Hindlimb muscle (tissue), 1 donor: ENCODE results near the gene PREX1. TPM values are rescaled to one million over a fixed set of nuclear protein-coding genes. Genes with fewer than 3 reads are reported as not detected.
"Not testable (repeated sequence)": the region's sequence is repeated elsewhere in the genome, so short reads cannot be mapped to it uniquely, and the experiment has no call there.

Source experiments
- DNase-seq: peaks from one replicate; pipeline ENCODE4 v3.0.0-alpha.2; 2013
- polyA plus RNA-seq: library from polyadenylated mRNA; unstranded; fragments of 120-200 nt; gene quantifications from one replicate; pipeline ENCODE4 v1.2.1, GENCODE V29; 2013; ENCODE audit not compliant: insufficient read length

The PREX1 gene, protein sequence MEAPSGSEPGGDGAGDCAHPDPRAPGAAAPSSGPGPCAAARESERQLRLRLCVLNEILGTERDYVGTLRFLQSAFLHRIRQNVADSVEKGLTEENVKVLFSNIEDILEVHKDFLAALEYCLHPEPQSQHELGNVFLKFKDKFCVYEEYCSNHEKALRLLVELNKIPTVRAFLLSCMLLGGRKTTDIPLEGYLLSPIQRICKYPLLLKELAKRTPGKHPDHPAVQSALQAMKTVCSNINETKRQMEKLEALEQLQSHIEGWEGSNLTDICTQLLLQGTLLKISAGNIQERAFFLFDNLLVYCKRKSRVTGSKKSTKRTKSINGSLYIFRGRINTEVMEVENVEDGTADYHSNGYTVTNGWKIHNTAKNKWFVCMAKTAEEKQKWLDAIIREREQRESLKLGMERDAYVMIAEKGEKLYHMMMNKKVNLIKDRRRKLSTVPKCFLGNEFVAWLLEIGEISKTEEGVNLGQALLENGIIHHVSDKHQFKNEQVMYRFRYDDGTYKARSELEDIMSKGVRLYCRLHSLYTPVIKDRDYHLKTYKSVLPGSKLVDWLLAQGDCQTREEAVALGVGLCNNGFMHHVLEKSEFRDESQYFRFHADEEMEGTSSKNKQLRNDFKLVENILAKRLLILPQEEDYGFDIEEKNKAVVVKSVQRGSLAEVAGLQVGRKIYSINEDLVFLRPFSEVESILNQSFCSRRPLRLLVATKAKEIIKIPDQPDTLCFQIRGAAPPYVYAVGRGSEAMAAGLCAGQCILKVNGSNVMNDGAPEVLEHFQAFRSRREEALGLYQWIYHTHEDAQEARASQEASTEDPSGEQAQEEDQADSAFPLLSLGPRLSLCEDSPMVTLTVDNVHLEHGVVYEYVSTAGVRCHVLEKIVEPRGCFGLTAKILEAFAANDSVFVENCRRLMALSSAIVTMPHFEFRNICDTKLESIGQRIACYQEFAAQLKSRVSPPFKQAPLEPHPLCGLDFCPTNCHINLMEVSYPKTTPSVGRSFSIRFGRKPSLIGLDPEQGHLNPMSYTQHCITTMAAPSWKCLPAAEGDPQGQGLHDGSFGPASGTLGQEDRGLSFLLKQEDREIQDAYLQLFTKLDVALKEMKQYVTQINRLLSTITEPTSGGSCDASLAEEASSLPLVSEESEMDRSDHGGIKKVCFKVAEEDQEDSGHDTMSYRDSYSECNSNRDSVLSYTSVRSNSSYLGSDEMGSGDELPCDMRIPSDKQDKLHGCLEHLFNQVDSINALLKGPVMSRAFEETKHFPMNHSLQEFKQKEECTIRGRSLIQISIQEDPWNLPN (N-terminal part only)
- 20.0 TPM for polyA plus RNA-seq

GRCh38 chr20:48827855-48828733, at the start of gene PREX1:
PREX1 (minus strand) TSS chr20:48827999; CDS start chr20:48827860, 139 bp downstream.
- DNase-seq = peak; percentile 89

DNA sequence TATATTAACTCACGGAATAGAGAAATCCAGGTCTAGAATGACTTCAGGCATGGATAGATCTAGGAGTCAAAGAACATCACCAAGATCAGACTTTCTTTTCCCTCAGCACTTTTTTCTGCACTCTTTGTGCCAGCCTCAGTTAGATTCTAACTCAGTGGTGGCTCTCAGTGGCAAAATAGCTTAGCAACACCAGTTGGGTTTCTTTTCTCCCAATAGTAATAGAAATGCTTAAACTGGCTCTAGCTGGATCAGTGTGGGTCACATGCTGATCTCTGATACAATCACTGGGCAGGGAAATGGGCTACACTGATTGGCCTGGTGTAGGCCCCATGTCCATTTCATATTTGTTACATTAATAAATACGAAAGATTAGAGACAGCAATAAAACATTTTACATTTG, 49.5 kb upstream of the PREX1 start:
- no peak for DNase-seq

- no peak for DNase-seq
Measured at GRCh38 chr20:48875914-48876240, 48.1 kb upstream of the PREX1 start.

DNA sequence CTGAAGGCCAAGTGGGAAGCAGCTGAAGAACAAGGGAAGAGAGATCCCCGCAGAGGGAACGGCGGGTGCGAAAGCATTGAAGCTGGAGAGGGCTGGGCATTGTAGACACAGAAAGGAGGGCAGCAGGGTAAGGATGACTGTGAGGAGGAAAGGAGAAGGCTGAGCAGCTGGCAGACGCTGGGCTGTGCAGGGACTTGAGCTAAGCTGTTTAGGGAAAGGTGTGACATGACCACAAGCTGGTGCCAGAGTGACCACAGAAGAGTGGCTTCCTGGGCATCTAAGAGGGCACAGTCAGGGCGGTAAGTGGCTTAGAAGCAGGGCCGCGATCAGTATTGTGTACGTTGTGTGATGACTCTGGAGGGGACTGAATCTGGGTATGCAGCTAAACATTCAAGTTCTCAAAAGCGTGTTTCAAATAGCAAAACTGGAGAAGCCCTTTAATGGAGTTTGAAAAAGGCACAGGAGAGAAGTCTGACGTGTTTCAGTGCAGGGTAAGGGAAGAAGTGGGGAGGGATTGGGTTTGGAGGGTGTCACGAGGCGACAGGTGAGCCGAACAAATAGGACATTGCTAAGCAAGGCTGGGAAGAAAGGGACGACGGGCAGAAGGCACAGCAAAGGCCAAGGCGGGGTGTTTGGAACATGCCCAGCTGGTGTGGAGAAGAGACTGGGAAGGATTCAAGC, 47.6 kb upstream of the PREX1 start:
- DNase-seq = no peak

- DNase-seq = not testable (repeated sequence)
Measured at GRCh38 chr20:48869442-48869841, 41.6 kb upstream of the PREX1 start.

DNA sequence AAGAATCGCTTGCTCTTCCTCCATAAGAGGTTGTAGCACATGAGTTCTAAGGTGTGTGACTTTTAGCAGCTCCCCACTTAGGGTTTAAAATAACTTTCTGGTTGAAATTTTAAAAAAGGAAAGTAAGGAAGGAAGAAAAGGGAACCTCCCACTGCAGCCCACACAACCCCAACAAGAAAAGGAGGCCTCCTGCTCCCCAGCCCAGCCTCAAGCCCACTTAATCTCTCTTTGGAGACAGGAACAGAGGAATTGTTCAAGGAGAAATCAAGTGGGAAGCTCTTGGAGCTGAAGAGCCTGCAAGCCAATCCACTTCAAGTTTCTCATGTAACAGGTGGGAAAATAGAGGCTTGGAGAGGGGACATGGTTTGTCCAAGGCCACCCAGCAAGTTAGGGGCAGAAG, 39.1 kb upstream of the PREX1 start:
- no peak for DNase-seq

DNA sequence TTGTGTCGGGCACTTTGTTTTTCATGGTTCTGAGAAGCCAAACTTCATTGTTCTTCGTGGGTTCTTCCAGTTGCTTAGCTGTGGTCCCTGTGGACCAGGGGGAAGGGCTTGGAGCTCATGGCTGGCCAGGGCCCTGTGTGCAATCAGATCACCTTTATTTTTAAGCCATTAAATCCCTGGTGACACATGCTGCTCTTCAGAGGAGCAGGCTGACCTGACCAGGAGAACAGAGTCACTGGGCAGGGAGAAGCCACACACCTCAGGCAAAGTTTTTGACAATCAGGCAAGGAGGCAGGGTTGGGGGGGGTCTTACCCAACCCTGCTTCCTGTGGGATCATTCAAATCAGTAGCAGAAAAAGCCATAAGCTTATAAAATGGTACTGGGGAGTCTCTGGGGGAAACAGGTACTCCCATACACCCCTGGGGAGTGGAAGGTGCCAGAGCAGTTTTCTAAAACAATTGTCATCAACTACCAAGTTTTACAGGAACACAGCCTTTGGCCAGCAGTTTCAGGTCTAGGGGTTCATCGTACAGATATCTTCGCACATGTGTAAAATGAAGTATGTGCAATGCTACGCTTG, 37.0 kb upstream of the PREX1 start:
- no peak for DNase-seq

DNA sequence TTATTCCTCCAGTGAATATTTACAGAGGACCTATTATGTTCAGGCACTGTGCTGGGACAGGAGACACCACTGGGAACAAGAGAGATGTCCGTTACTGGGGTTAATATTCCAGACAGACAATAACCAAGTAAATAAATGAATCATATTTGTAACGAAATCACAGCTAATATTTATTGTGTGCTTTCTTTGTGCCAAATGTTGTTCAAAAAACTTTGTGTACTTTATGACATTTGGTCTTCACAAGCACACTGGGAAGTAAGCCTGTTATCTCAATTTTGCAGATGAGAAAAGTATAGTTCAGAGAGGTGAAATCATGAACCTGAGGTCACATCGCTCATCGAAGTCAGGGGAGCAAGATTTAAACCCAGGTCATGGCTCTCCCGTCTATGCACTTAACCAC, 36.5 kb upstream of the PREX1 start:
- no peak for DNase-seq

GRCh38 chr20:48862279-48862678, 34.5 kb upstream of the PREX1 start:
- DNase-seq = no peak

- no peak for DNase-seq
Measured at GRCh38 chr20:48861444-48861843, 33.6 kb upstream of the PREX1 start.

DNA sequence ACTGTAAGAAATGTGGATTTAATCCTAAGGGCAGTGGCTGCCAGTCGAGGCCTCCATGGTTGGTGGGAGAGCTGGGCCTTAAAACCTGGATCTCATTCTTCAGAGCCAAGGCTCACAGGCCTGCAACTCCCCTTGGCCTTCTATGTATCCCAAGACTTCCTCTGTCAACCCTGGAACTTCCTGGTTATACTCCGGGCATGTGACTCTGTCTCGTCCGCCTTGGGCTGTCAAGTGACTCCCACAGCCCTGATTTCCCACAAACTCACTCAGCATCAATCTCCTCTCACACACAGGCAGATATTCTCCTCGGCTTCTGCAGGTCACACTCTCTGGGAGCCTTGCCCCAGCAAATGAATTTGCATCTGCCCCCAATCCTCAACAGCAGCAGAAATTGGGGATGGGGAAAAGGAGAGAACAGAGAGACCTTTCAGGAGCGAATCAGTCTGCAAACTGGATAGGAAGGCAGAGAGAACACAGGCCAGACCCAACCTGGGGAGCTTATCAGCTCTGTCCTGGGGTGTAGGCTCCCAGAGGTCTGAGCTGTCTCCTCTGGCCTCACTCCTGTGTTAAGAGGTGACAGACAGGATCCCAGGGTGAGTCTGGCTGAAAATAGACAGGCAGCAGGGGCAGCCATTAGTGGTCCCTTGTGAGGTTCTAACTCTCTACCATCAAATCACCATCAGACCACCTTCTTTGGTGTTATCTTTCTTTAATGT, 30.4 kb upstream of the PREX1 start:
- DNase-seq = no peak

DNA sequence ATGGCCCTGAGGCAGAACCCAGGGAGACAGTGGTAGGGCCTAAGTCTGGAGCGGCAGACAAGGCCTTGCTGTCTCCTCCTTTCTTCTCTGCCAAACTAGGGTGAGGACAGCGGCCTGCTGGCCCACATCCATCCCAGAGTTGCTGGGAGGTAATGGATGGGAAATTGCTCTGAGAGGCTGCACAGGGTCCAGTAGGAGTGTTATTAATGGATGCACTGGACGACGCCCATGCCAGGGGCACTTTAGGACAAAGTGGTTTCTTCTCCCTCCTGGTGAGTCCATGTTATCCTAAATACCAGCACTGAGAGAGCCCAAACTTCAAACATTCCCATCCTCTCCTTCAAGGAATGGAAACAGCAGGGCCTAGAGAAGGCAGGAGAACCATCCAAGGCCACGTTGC, 28.3 kb upstream of the PREX1 start:
- no peak for DNase-seq

DNA sequence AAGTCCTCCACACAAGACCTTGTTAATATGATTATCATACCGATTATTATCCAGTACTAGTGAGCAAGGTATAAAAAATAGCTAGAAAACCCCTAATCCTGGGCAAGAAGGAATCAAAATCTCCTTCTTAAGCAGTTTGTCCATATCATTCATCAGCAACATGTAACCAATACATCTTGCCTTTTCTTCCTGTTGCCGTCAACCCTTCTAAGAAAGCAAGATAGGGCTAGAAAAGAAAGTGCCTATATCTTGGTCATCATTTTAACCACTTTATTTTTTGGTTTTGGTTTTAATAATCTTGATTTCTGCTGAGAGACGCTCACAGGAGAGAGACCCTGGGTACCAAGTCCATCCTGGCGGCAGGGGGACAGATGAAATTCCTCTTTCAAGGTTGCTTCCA, 27.2 kb upstream of the PREX1 start:
- DNase-seq = no peak

DNA sequence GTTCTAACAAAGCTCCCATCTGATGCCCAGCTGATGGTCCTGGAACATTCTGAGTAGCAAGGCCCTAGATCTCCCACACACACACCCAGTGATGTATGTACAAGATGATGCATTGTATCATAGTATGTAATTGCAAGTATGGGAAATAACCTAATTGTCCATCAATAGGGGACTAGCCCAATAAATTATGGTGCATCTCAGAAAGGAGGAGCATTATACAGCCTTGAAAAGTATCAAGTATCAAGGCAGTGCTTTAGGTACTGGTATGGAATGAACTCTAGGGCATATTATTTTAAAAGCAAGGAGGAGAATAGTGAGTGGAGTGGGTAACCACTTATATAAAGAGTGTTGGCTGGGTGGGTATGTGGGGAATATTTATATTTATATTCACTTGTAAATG, 24.8 kb upstream of the PREX1 start:
- DNase-seq = no peak

GRCh38 chr20:48851579-48851978, 23.8 kb upstream of the PREX1 start:
- no peak for DNase-seq

GRCh38 chr20:48850977-48851299, 23.1 kb upstream of the PREX1 start:
- DNase-seq = no peak

GRCh38 chr20:48850257-48850976, 22.6 kb upstream of the PREX1 start:
- no peak for DNase-seq

GRCh38 chr20:48849779-48850178, 22.0 kb upstream of the PREX1 start:
- no peak for DNase-seq

DNA sequence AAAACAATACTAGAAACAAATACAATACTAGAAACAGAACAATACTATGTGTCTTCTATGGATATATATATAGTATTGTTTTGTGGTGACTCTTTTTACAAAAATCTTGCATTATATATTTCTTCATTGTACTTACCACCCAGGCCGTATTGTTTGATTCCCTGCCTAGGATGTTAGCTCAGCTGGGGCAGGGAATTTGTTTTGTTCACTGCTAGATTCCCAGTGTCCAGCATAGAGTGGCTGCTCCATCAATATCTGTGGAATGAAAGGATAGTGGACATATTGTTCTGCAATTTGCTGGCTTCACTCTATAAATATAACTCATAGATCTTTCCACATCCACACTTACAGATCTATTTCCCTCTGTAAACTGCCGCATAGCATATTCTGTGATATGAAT, 21.5 kb upstream of the PREX1 start:
- DNase-seq = no peak
